Smooth muscle cell (in vitro differentiated cells): ENCODE results near the gene EML1. TPM values are rescaled to one million over a fixed set of nuclear protein-coding genes. Genes with fewer than 3 reads are reported as not detected.

Experiments
- DNase-seq: peaks from one replicate; lab custom pipeline; 2025; ENCODE audit not compliant: unreplicated experiment; lab: John Stamatoyannopoulos, UW
- H2AFZ ChIP-seq: fragments of 200-600 bp; sonication (generic); 2 replicates; pipeline ENCODE4 v1.6.0; 2016; ENCODE audit warnings: antibody characterized with exemption, low read depth, mild to moderate bottlenecking
- H3F3A ChIP-seq: fragments of 200-600 bp; sonication (generic); 2 replicates; pipeline ENCODE4 v1.6.0; 2017; ENCODE audit warnings: antibody characterized with exemption, low read depth
- H3K27ac ChIP-seq: fragments of 200-600 bp; sonication (generic); 2 replicates; pipeline ENCODE4 v1.5.1; 2016; ENCODE audit warnings: low read depth, mild to moderate bottlenecking
- H3K27me3 ChIP-seq: fragments of 200-600 bp; sonication (generic); 2 replicates; pipeline ENCODE4 v1.6.1; 2016; ENCODE audit warnings: low read depth, mild to moderate bottlenecking
- H3K36me3 ChIP-seq: fragments of 200-600 bp; sonication (generic); 2 replicates; pipeline ENCODE4 v1.5.1; 2016; ENCODE audit warnings: low read depth
- H3K4me1 ChIP-seq: fragments of 200-600 bp; sonication (generic); 2 replicates; pipeline ENCODE4 v1.5.1; 2016; ENCODE audit warnings: low read depth
- H3K4me2 ChIP-seq: fragments of 200-600 bp; sonication (generic); 2 replicates; pipeline ENCODE4 v1.6.0; 2016; ENCODE audit warnings: mild to moderate bottlenecking
- H3K4me3 ChIP-seq: fragments of 200-600 bp; sonication (generic); 2 replicates; pipeline ENCODE4 v1.5.1; 2016; ENCODE audit warnings: mild to moderate bottlenecking
- H3K79me2 ChIP-seq: fragments of 200-600 bp; sonication (generic); 2 replicates; pipeline ENCODE4 v1.6.0; 2016; ENCODE audit warnings: low read depth, mild to moderate bottlenecking
- H3K9ac ChIP-seq: fragments of 200-600 bp; sonication (generic); 2 replicates; pipeline ENCODE4 v1.6.0; 2016; ENCODE audit warnings: low read depth
- H3K9me3 ChIP-seq: fragments of 200-600 bp; sonication (generic); replicated peaks from 2 replicates; pipeline ENCODE4 v1.5.1; 2016; ENCODE audit warnings: low read depth
- H4K20me1 ChIP-seq: fragments of 200-600 bp; sonication (generic); 2 replicates; pipeline ENCODE4 v1.6.0; 2016; ENCODE audit warnings: low read depth
- WGBS: methylation state at CpG from one replicate; pipeline ENCODE4 v1.1.7; 2016; ENCODE audit warnings: low lambda C conversion rate; 5-methylcytosine and 5-hydroxymethylcytosine counted together
- polyA plus RNA-seq: library from polyadenylated mRNA; unstranded; fragments of >200 nt; fragmentation: Nextera tagmentation; extraction: Ambion mirVana; gene quantifications from 2 replicates; pipeline ENCODE4 v1.2.1, GENCODE V29; 2016
- total RNA-seq: library from RNA; depleted of rRNA; stranded (reverse); fragments of >200 nt; gene quantifications from 2 replicates; pipeline ENCODE4 v1.2.3, GENCODE V29; 2014
- TF ChIP-seq, protein P1 (sequence below): fragments of 200-600 bp; sonication (generic); IDR thresholded peaks from 2 replicates; pipeline ENCODE4 v1.5.1; 2017; ENCODE audit warnings: borderline replicate concordance, mild to moderate bottlenecking, antibody characterized with exemption; ENCODE audit not compliant: insufficient read depth, poor library complexity, severe bottlenecking

The EML1 gene
- total and polyA plus RNA-seq, 2 experiments from 2014 or later = 13.0 to 31.2 TPM

- TF ChIP-seq, protein P1, sequence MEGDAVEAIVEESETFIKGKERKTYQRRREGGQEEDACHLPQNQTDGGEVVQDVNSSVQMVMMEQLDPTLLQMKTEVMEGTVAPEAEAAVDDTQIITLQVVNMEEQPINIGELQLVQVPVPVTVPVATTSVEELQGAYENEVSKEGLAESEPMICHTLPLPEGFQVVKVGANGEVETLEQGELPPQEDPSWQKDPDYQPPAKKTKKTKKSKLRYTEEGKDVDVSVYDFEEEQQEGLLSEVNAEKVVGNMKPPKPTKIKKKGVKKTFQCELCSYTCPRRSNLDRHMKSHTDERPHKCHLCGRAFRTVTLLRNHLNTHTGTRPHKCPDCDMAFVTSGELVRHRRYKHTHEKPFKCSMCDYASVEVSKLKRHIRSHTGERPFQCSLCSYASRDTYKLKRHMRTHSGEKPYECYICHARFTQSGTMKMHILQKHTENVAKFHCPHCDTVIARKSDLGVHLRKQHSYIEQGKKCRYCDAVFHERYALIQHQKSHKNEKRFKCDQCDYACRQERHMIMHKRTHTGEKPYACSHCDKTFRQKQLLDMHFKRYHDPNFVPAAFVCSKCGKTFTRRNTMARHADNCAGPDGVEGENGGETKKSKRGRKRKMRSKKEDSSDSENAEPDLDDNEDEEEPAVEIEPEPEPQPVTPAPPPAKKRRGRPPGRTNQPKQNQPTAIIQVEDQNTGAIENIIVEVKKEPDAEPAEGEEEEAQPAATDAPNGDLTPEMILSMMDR = no peak
- Histone ChIP-seq H3F3A (no peaks in the 10 kb centered on the region), H3K4me2 (no peak overlapping the region), H4K20me1 (peaks cover 99% of the 10 kb centered on the region), H3K4me1 (no peaks in the 10 kb centered on the region), H3K4me3 (no peak overlapping the region), H3K79me2 (no peaks in the 10 kb centered on the region), H3K27ac (no peak overlapping the region), H3K9me3 (no peaks in the 10 kb centered on the region), H3K36me3 (no peaks in the 10 kb centered on the region), H2AFZ (no peak overlapping the region), H3K9ac (no peak overlapping the region), H3K27me3 (peaks cover 40% of the 10 kb centered on the region)
- 29% methylated on average over 8 of the region's 8 CpGs for WGBS
- no peak for DNase-seq
Measured at GRCh38 chr14:99821519-99822508, 28.6 kb downstream of the EML1 start.

GRCh38 chr14:99822800-99823455 is 29.7 kb downstream of the EML1 start:
- Histone ChIP-seq H4K20me1 (peaks cover 99% of the 10 kb centered on the region), H3K27me3 (peaks cover 36% of the 10 kb centered on the region), H3K4me3 (no peak overlapping the region), H3K4me1 (no peaks in the 10 kb centered on the region), H3K36me3 (no peaks in the 10 kb centered on the region), H3K9ac (no peak overlapping the region), H3K79me2 (no peaks in the 10 kb centered on the region), H3K27ac (no peak overlapping the region), H3K4me2 (no peak overlapping the region), H3F3A (no peaks in the 10 kb centered on the region), H3K9me3 (no peaks in the 10 kb centered on the region), H2AFZ (no peak overlapping the region)
- TF ChIP-seq, protein P1 = no peak
- no peak for DNase-seq
- 96% methylated on average over 18 of the region's 18 CpGs for WGBS

DNA sequence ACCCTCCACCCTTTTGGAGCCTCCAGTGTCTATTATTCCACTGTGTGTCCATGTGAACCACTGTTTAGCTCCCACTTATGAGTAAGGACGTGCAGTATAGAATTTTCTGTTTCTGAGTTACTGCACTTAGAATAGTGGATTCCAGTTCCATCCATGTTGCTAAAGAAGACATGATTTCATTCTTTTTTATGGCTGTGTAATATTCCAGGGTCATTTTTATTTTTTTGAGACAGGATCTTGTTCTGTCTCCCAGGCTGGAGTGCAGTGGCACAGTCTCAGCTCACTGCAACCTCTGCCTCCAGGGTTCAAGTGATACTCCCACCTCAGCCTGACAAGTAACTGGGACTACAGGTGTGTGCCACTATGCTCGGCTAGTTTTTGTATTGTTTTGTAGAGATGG is 31.6 kb downstream of the EML1 start:
- DNase-seq = no peak
- TF ChIP-seq, protein P1 = no peak
- Histone ChIP-seq H3K9me3 (no peaks in the 10 kb centered on the region), H3K27ac (no peak overlapping the region), H3K4me3 (no peak overlapping the region), H3K79me2 (no peaks in the 10 kb centered on the region), H3K9ac (no peak overlapping the region), H3K36me3 (no peaks in the 10 kb centered on the region), H3F3A (no peaks in the 10 kb centered on the region), H3K4me1 (no peaks in the 10 kb centered on the region), H3K4me2 (no peak overlapping the region), H4K20me1 (peaks cover 97% of the 10 kb centered on the region), H2AFZ (no peak overlapping the region), H3K27me3 (peaks cover 31% of the 10 kb centered on the region)
- WGBS = 100% methylated on average over 2 of the region's 2 CpGs
